Activated T-cell treated with anti-CD3 and anti-CD28 coated beads for 1 hour (primary cell): ENCODE measurements around the gene SOBP.
"Not testable (repeated sequence)": the region's sequence is repeated elsewhere in the genome, so short reads cannot be mapped to it uniquely, and the experiment has no call there.

Experiments
- DNase-seq: peaks from one replicate; pipeline ENCODE4 v3.0.0-alpha.2; 2020; ENCODE audit warnings: low read depth

The SOBP gene

DNA sequence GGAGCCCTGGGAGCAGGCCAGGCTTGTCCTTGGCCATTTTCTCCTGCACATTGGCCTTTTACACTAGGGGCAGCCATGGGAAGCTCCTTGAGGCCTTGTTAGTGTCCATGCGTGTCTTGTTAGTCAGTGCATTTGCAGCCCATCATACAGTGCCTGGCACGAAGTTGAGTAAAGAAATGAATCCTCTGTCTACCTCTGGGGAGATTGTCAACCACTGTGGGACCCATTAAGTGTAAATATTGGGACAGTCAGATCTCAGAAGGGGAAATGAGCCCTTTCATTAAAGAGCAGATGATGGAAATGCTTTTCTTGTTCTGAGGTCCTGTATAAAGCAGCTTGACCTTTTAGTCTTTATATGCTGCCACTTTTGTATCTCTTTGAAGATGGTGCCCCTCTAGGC lies 33.9 kb downstream of the SOBP start:
- DNase-seq, result no peak

DNA sequence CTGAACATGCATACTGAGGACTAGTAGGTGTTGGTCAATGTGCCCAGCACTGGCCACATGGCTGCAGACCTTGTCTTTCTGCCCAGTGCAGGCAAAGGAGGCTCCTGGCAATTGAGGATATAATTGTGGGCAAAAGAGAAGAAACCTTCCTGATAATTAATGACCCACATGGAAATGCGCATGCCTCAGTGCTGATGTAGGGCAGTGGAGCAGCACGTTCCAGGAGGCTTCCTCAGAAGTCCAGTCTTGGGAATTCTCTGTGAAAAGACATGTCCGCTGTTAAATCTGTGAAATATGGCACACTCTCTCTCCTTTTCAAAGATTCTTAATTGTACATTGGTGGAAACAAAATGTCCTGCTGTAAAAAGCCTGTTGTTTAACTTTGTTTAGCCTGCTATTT lies 34.7 kb downstream of the SOBP start:
- no peak for DNase-seq

DNA sequence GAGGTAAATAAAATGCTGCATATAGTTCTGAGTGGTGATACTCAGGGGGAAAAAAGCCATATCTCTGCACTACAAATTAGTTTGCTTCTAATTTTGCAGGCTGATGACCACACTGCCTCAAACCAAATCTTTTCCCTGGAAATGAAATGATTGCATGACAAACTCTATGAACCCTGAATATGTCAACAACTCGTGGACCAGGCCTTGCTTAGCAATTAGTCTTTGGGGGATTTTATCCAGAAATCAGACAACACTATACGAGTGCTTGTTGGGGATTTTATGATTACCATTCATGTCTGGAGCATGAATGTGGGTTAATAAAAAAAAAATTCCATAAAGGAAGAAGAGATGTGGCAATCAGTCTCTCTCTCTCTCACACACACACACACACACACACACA lies 42.0 kb downstream of the SOBP start:
- DNase-seq, result no peak

- no peak for DNase-seq
Observed at GRCh38 chr6:107532706-107533105, 42.8 kb downstream of the SOBP start.

DNA sequence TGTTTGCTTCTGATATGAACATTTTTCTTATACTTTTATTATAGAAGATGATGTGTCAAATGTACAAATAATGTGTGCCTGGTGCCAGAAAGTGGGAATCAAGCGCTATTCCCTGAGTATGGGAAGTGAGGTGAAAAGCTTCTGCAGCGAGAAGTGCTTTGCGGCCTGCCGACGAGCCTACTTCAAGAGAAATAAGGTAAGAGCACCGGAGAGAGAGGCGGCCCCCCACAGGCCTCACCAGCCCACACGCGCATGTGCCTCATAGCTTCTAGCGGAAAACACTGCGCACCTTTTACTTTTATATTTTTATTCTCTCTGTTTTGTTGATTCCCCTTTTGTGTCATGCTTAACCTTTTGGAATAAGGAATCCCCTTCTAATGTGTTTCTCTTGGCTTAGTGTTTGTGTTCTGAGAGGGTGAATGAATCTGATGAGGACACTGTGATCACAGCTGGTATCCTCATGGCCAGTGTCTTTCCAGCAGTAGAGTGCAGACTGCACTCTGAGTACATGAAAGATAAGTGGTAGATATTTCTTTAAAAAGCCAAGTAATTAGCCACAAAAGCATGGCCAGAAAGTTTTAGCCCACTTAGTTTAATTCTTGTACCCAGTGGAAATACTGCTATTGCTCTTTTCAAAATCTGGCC lies 43.6 kb downstream of the SOBP start:
- DNase-seq, result no peak

DNA sequence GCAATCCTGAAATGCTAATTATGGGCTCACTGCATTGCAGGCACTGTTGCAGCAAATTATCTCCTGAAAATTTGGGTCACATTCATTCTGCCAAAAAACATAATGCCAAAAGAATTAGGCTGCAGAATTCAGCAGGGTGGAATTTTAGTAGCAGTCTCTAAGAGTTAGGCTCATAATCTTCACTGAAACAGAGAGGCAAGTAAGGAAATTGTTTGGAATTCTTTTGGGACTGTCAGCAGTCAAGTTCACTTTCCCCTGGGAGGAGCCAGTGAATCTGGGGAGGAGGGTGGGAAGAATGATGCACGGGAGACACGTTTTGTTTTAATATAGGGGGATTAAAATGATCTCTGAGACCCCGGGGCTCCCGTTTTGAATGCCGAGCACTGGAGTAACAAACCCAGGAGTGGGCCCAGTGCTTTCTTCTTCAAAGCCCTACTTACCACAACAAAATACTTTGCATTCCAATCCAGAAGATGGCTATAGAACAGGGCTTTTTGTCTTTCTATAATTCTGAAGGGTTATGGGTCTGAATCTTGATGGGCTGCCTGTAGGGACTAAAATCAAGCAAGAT lies 44.7 kb downstream of the SOBP start:
- DNase-seq, result no peak

DNA sequence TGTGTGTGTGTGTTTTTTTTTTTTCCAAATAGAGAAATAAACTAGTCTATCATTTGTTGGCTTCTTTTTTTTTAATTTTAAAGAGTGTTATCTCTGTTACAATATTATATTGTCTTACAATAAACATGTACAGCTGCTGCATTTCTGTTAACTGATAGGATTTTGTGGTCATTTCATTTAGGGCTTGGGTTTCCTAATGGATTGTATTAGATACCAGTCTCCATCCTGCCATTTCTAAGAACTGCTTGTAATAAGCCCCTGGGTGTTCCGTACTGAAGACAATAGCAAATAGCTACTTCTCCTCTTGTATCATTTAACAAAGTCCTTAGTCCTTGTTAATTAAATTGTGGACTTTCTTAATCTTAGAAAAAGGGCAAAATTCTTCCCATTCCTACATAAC lies 45.7 kb downstream of the SOBP start:
- no peak for DNase-seq

GRCh38 chr6:107536180-107536961 lies 46.5 kb downstream of the SOBP start:
- no peak for DNase-seq

- no peak for DNase-seq
Observed at GRCh38 chr6:107537559-107537958, 47.6 kb downstream of the SOBP start.

GRCh38 chr6:107538856-107539387 lies 49.0 kb downstream of the SOBP start:
- DNase-seq, result no peak

DNA sequence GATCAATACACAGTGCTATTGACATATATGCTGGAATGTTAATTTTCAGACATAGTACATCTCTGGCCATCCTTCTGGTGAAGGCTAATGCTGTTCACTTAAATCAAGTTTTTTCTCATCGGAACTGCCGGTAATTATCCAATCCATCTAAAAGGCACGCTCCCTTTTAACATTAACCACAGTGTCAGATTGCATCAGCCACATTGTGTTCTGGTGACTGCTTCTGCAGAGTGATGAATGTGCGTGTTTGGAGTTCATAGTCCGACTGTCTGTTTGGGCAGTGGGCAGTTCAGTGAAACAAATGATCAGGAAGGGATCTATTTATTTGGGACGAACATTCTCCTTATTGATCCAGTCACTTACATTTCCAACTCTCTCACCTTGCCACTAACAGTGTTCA lies 49.5 kb downstream of the SOBP start:
- DNase-seq, result no peak

DNA sequence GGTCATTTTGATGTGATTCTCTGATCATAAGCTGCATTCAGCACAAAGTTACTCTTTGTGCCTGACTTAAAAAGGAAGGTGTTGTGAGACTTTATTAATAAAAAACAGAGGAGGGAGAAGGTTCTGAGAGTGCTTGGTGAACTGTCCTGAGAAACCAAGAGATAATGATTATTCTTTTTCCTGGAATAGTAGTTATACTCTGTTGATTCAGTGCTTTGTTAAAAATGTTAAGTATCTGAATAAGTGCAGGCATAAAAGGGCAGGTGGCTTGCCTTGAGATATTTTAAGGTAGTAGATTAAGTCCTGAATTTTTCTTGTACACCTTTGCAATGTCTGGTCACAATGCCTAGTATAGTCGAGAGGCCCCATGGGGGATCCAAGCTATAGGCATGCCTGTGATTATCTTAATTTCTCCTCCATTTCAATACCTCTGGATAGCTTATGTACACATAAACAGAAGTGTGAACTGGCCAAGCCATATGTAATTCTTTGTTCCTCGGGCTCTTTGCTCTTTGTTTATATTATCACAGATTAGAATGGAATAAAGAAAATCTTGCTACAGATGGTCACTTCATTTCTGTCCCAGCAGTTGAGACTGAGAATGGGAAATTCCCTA lies 50.0 kb downstream of the SOBP start:
- no peak for DNase-seq

GRCh38 chr6:107540465-107540857 lies 50.5 kb downstream of the SOBP start:
- no peak for DNase-seq

- DNase-seq, result no peak
Observed at GRCh38 chr6:107542192-107542668, 52.3 kb downstream of the SOBP start.

GRCh38 chr6:107543088-107543487 lies 53.2 kb downstream of the SOBP start:
- DNase-seq, result no peak

DNA sequence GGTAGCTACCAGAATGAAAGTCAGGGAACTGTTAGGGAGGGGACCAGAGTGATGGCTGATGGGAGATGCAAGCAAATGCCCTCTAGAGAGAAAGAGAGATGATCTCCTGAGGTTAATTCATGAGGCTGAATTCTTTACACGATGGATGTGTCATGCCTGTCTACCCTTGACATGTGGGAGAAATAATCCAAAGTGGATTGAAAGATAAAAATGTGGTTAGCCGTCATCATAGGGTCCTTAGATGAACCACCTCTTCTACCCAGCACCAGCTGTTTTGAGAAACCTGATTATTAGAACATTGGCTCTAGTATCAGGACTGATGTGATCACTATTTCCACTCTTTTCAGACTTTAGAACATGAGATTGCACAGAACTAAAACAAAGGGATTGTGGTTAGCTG lies 53.6 kb downstream of the SOBP start:
- DNase-seq, result no peak

DNA sequence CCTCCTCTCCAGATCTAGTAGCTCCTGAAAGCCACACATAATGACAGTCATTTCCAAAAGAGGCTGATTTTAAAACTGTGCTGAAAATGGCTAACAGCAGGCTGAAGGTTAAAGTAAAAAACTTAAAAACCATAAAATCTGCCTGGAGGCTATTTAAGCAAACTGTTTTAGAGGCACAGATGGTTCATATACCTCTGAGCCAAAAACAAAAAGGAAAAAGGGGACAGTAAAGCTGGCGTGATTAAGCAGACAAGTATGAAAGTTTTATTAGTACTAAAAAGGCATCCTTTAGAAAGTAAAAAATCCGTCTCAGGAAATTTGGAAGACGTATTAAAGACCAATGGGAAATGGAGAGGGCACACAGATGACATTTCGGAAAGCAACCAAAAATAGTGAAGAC lies 55.8 kb downstream of the SOBP start:
- DNase-seq, result no peak

- DNase-seq, result no peak
Observed at GRCh38 chr6:107546691-107547450, 57.0 kb downstream of the SOBP start.

- no peak for DNase-seq
Observed at GRCh38 chr6:107547451-107547840, 57.5 kb downstream of the SOBP start.

DNA sequence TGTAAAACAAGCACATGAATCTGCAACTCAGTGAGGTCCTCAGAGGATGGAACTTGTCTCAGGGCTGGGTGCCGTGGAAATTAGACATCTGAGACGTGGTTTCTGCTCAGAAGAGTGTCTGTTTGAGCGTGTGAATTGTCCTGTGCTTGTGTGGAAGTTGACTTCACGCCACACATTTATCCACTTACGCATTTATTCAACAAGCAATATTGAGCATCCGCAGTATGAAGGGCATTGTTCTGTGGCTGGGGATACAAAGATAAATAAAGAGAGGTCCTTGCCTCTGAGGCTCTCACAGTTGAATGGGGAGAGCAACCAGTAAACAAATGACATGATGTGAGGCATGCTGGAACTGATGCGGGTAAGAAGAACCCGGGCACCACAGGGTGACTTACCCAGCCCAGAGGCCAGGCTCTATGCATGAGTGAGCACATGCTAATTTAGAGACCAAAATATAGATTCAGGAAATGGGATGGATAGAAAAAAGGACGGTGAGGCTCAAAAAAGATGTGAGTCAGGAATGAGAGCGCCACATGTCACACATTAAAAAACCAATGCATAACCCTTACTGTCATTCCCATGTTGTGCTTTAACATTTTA lies 60.4 kb downstream of the SOBP start:
- no peak for DNase-seq

GRCh38 chr6:107550906-107551305 lies 61.0 kb downstream of the SOBP start:
- no peak for DNase-seq

DNA sequence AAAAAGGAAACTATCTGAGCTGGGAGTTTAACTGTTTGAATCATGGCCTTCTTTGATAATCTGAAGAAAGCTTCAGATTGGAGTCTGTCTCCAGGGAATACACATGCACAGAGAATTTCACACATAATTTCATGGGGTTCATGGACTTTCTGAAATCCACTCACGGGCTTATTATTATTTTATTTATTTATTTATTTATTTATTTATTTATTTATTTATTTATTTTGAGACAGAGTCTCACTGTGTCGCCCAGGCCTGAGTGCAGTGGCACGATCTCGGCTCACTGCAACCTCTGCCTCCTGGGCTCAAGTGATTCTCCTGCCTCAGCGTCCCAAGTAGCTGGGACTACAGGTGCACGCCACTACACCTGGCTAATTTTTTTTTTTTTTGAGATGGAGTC lies 63.2 kb downstream of the SOBP start:
- DNase-seq, result not testable (repeated sequence)
